NCI-H2171 treated with DMSO at 0.1 percent for 48 hours (cell line): ENCODE data around the gene PSD2.
"Not testable (repeated sequence)": the region's sequence is repeated elsewhere in the genome, so short reads cannot be mapped to it uniquely, and the experiment has no call there.

Experiments
- DNase-seq: peaks from one replicate; lab custom pipeline; 2025; lab: John Stamatoyannopoulos, UW

The PSD2 gene

GRCh38 chr5:139789116-139789844 lies 6.3 kb upstream of the PSD2 start:
- DNase-seq = no peak

GRCh38 chr5:139789845-139790189 lies 5.8 kb upstream of the PSD2 start:
- DNase-seq = no peak

- DNase-seq = no peak
Observed at GRCh38 chr5:139792218-139792617, 3.4 kb upstream of the PSD2 start.

GRCh38 chr5:139792655-139793054 lies 3.0 kb upstream of the PSD2 start:
- not testable (repeated sequence) for DNase-seq

GRCh38 chr5:139794067-139794846 lies 1.4 kb upstream of the PSD2 start:
- no peak for DNase-seq

GRCh38 chr5:139796061-139796806 lies 626 bp downstream of the PSD2 start:
- no peak for DNase-seq

GRCh38 chr5:139797335-139797734 lies 1.7 kb downstream of the PSD2 start:
- no peak for DNase-seq

- DNase-seq = peak; percentile 63
Observed at GRCh38 chr5:139797856-139798510, 2.4 kb downstream of the PSD2 start.

- no peak for DNase-seq
Observed at GRCh38 chr5:139798883-139799282, 3.3 kb downstream of the PSD2 start.

- no peak for DNase-seq
Observed at GRCh38 chr5:139799359-139799758, 3.8 kb downstream of the PSD2 start.

GRCh38 chr5:139803978-139804377 lies 8.4 kb downstream of the PSD2 start:
- no peak for DNase-seq

GRCh38 chr5:139804800-139805397 lies 9.3 kb downstream of the PSD2 start:
- DNase-seq = no peak

- DNase-seq = no peak
Observed at GRCh38 chr5:139805545-139805944, 9.9 kb downstream of the PSD2 start.

GRCh38 chr5:139806111-139806510 lies 10.5 kb downstream of the PSD2 start:
- no peak for DNase-seq

- no peak for DNase-seq
Observed at GRCh38 chr5:139806726-139807646, 11.4 kb downstream of the PSD2 start.

- no peak for DNase-seq
Observed at GRCh38 chr5:139807647-139808030, 12.0 kb downstream of the PSD2 start.

- DNase-seq = no peak
Observed at GRCh38 chr5:139808481-139809330, 13.1 kb downstream of the PSD2 start.

- DNase-seq = no peak
Observed at GRCh38 chr5:139809331-139809810, 13.8 kb downstream of the PSD2 start.

GRCh38 chr5:139810341-139811273 lies 15.0 kb downstream of the PSD2 start:
- no peak for DNase-seq
